Hematopoietic multipotent progenitor cell treated with erythropoietin and hydrocortisone succinate and interleukin-3 and kit ligand, for 17 days (in vitro differentiated cells): ENCODE data around the gene FSIP1.
A peak's percentile ranks its signal among the peaks of the same experiment; 100 is the strongest.

Experiments
- DNase-seq: peaks from one replicate; pipeline ENCODE4 v3.0.0-alpha.2; 2015; ENCODE audit warnings: low spot score

The FSIP1 gene

GRCh38 chr15:39720081-39720480, 62.6 kb downstream of the FSIP1 start:
- DNase-seq = no peak

GRCh38 chr15:39719109-39719508, 63.5 kb downstream of the FSIP1 start:
- no peak for DNase-seq

GRCh38 chr15:39717134-39717533, 65.5 kb downstream of the FSIP1 start:
- DNase-seq = no peak

GRCh38 chr15:39714251-39714650, 68.4 kb downstream of the FSIP1 start:
- DNase-seq = no peak

GRCh38 chr15:39713846-39714245, 68.8 kb downstream of the FSIP1 start:
- no peak for DNase-seq

- no peak for DNase-seq
Measured at GRCh38 chr15:39710681-39711080, 72.0 kb downstream of the FSIP1 start.

GRCh38 chr15:39709941-39710340, 72.7 kb downstream of the FSIP1 start:
- DNase-seq = no peak

GRCh38 chr15:39706206-39706605, 76.4 kb downstream of the FSIP1 start:
- no peak for DNase-seq

- no peak for DNase-seq
Measured at GRCh38 chr15:39704689-39705088, 78.0 kb downstream of the FSIP1 start.

- DNase-seq = no peak
Measured at GRCh38 chr15:39704235-39704634, 78.4 kb downstream of the FSIP1 start.

- DNase-seq = no peak
Measured at GRCh38 chr15:39701988-39702387, 80.7 kb downstream of the FSIP1 start.

- DNase-seq = no peak
Measured at GRCh38 chr15:39700375-39700700, 82.3 kb downstream of the FSIP1 start.

- DNase-seq = no peak
Measured at GRCh38 chr15:39699516-39700374, 82.9 kb downstream of the FSIP1 start.

GRCh38 chr15:39698444-39699390, 83.9 kb downstream of the FSIP1 start:
- peak; percentile 47 for DNase-seq

- no peak for DNase-seq
Measured at GRCh38 chr15:39697509-39697908, 85.1 kb downstream of the FSIP1 start.

GRCh38 chr15:39695793-39696192, 86.8 kb downstream of the FSIP1 start:
- DNase-seq = no peak

GRCh38 chr15:39692356-39693327, 90.0 kb downstream of the FSIP1 start:
- no peak for DNase-seq

- no peak for DNase-seq
Measured at GRCh38 chr15:39690881-39691634, 91.6 kb downstream of the FSIP1 start.

GRCh38 chr15:39687965-39688364, 94.7 kb downstream of the FSIP1 start:
- DNase-seq = no peak

- peak; percentile 69 for DNase-seq
Measured at GRCh38 chr15:39685999-39686613, 96.5 kb downstream of the FSIP1 start.

- no peak for DNase-seq
Measured at GRCh38 chr15:39685367-39685766, 97.3 kb downstream of the FSIP1 start.
